ENCODE measurements around the gene CYFIP1. TPM values are rescaled to one million over a fixed set of nuclear protein-coding genes. Genes with fewer than 3 reads are reported as not detected.

CYFIP1 gene
- total RNA-seq, 1 experiment from 2014 or later, result 159 TPM

GRCh38 chr15:22850055-22850454 lies 130.1 kb downstream of the CYFIP1 start:
- ChIA-PET CTCF (no interaction called here), POLR2A (no interaction called here)
- Histone ChIP-seq H3K4me1 (ENCODE audit: control insufficient read depth, insufficient read depth, low read length) (no peaks in the 10 kb centered on the region), H3K9me3 (ENCODE audit: control insufficient read depth, insufficient read depth, low read depth, low read length) (no peaks in the 10 kb centered on the region), H3K27me3 (ENCODE audit: control insufficient read depth, insufficient read depth, low read length) (no peaks in the 10 kb centered on the region), H3K36me3 (ENCODE audit: control insufficient read depth, insufficient read depth, low read length) (peaks cover 15% of the 10 kb centered on the region), H3K4me3 (ENCODE audit: low read depth in 2 of 2, low read length in 2 of 2) (no peak overlapping the region), H3K27ac (ENCODE audit: low read length) (no peak overlapping the region)
- intact Hi-C loops (cut with micrococcal nuclease; ENCODE audit: unreplicated experiment), result no loop called here
- in situ Hi-C loops (cut with HindIII; ENCODE audit: low pct_unique_long_range_greater_than_20kb, low sequenced_read_pairs), result no loop called here
- DNase-seq (ENCODE audit: low read depth, low spot score), result no peak
- no peak for ATAC-seq
- TF ChIP-seq POLR2AphosphoS5 (IDR thresholded peaks at IDR 0.05; ENCODE audit: low read depth, low read length) (no peak), TCF7L2 (IDR thresholded peaks at IDR 0.05; ENCODE audit: low read depth, low read length) (no peak), REST (IDR thresholded peaks at IDR 0.05; ENCODE audit: insufficient read depth in 1 of 2, low read depth in 2 of 2, low read length in 1 of 2) (no peak), CTCF (IDR thresholded peaks at IDR 0.05) (no peak), SIN3A (IDR thresholded peaks at IDR 0.05; ENCODE audit: borderline replicate concordance, insufficient read depth, low read depth, low read length) (no peak)
- TSS peak; percentile 3 for BruUV-seq (replicated peaks)

- in situ Hi-C loops (cut with HindIII; ENCODE audit: low pct_unique_long_range_greater_than_20kb, low sequenced_read_pairs), result no loop called here
- CTCF ChIA-PET, result no interaction called here
- H3K27ac ChIP-seq (ENCODE audit: low read length), result no peak overlapping the region
- DNase-seq (ENCODE audit: low read depth, low spot score) (no peak), ATAC-seq (no peak)
- peaks cover 3% of the 10 kb centered on the region; the same call in 1 of the 2 replicates for H3K36me3 ChIP-seq (ENCODE audit: control insufficient read depth, insufficient read depth, low read length)
- H3K4me1 ChIP-seq (ENCODE audit: control insufficient read depth, insufficient read depth, low read length), result no peaks in the 10 kb centered on the region; the same call in 1 of the 2 replicates
- TF ChIP-seq REST (IDR thresholded peaks at IDR 0.05; ENCODE audit: insufficient read depth in 1 of 2, low read depth in 2 of 2, low read length in 1 of 2) (no peak), SIN3A (IDR thresholded peaks at IDR 0.05; ENCODE audit: borderline replicate concordance, insufficient read depth, low read depth, low read length) (no peak), TCF7L2 (IDR thresholded peaks at IDR 0.05; ENCODE audit: low read depth, low read length) (no peak)
- no peaks in the 10 kb centered on the region for H3K27me3 ChIP-seq (ENCODE audit: control insufficient read depth, insufficient read depth, low read length)
- H3K4me3 ChIP-seq (ENCODE audit: low read depth in 2 of 2, low read length in 2 of 2), result no peak overlapping the region
- intact Hi-C loops (cut with micrococcal nuclease; ENCODE audit: unreplicated experiment), result no loop called here
- no TSS peak for BruUV-seq (replicated peaks)
- POLR2A ChIA-PET, result no interaction called here
- no peaks in the 10 kb centered on the region for H3K9me3 ChIP-seq (ENCODE audit: control insufficient read depth, insufficient read depth, low read depth, low read length)
These were observed 134.1 kb downstream of the CYFIP1 start for GRCh38 chr15:22846073-22846472.
